GM18951 (cell line): ENCODE measurements around the gene NUP210.

Experiments used
- POLR2A ChIP-seq: IDR thresholded peaks from 4 replicates; pipeline ENCODE4 v1.6.1; 2011; ENCODE audit warnings: mild to moderate bottlenecking; ENCODE audit not compliant: insufficient read length, insufficient read depth; ENCODE audit errors: extremely low read depth
- in situ Hi-C: fragments of 300-500 bp; cut with MboI; formaldehyde crosslinking; loops from one replicate; pipeline ENCODE4 v1.12.0; 2022; ENCODE audit warnings: low sequenced_read_pairs, mixed read lengths, inconsistent platforms; ENCODE audit not compliant: unreplicated experiment

The NUP210 gene

DNA sequence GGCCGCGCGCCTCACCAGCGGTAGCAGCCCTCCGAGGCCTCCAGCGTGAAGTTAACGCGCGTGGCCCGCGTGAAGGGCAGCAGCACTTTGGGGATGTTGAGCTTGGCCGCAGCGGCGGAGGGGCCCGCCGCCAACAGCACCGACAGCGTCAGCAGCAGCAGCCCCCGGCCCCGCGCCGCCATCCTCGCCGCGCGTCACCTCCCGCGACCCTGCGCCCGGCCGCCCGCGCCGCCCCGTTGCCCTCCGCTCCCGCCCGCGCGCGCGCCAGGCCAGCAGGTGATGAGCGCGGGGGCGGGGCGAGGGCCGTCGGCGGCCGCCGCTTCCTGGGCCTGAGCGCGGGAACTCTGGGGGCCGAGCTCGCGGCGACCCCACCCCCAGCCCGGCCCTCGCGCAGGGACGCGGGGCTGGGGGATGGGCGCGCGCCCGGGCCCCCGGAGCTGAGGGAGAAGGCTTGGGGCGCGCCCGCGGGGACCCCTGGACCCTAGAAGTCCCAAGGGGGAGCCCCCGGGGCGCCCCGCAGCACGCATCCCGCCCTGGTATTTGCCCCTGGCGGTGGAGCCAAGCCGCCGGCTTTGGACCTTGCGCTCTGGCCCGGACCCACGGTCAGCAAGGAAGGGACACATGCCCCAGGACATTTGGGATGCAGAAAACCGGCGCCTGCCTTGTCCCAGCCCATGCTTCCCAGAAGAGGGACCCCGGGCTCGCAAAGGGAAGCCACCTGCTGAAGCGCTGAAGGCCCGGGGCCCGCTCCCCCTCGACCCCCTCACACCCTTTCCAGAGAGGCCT is at the start of gene NUP210:
Gene NUP210, minus strand, starts transcription at position 278 of the 786 bp plus-strand sequence. Its CDS starts 96 bp downstream, at position 182.
- in situ Hi-C loops = no loop called here
- peak; percentile 82 for TF ChIP-seq POLR2A

GRCh38 chr3:13466781-13467180 is 46.7 kb upstream of the NUP210 start:
- in situ Hi-C loops = loop anchor here (25.0 kb wide), 1 partner anchor 379 kb away; no protein-coding TSS in a partner anchor

DNA sequence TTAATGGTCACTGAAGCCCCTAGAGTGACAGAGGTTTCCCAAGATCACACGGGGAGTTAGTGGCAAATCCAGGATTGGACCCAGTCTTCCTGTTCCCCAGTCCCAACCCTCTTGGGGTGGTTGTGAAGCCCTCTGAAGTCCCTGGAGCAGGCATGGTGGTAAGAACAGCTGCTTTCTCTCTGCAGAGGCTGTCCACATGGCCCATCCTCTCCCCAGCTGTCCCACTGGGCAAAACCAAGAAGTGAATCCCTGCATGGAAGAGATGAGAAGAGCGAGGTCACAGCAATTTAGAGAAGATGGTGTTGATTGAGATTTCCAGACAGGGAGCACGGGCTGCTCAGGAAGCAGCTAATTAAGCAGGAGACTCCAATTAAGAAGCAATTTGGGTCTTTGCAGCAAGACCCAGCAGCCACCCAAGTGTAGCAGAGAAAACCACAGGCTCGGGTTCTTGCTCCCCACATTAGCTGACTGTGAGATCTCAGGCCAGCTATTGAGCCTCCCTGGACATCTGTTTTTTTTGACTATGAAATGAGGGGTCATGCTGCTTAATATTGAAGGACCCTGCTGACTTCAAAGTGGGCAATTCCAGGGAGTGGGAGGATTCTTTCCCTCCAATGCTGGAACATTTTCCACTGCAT is 45.2 kb upstream of the NUP210 start:
- in situ Hi-C loops = loop anchor here (25.0 kb wide), 1 partner anchor 378 kb away; no protein-coding TSS in a partner anchor
- TF ChIP-seq POLR2A = no peak

More at GRCh38 chr3:13466781-13467180, 46.7 kb upstream of the NUP210 start:
- TF ChIP-seq POLR2A = no peak

GRCh38 chr3:13463618-13464400 is 43.7 kb upstream of the NUP210 start:
- in situ Hi-C loops = loop anchor here (25.0 kb wide), 1 partner anchor 377 kb away; no protein-coding TSS in a partner anchor
- TF ChIP-seq POLR2A = no peak

- in situ Hi-C loops = loop anchor here (25.0 kb wide), 1 partner anchor 376 kb away; no protein-coding TSS in a partner anchor
Observed at GRCh38 chr3:13462822-13463221, 42.7 kb upstream of the NUP210 start.

DNA sequence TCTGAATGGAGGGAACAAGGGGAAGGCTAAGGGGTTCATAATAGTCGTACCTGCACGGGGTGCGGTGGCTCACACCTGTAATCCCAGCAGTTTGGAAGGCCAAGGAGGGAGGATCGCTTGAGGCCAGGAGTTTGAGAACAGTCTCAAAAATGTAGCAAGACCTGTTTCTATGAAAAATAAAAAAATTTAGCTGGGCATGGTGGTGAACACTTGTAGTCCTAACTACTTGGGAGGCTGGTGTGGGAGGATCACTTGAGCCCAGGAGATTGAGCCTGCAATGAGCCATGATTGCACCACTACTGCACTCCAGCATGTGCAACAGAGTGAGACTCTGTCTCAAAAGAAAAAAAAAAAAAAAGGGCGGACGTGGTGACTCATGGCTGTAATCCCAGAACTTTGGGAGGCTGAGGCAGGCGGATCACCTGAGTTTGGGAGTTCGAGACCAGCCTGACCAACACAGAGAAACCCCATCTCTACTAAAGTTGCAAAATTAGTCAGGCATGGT is 42.1 kb upstream of the NUP210 start:
- TF ChIP-seq POLR2A = no peak
- in situ Hi-C loops = loop anchor here (25.0 kb wide), 1 partner anchor 375 kb away; no protein-coding TSS in a partner anchor

More at GRCh38 chr3:13462822-13463221, 42.7 kb upstream of the NUP210 start:
- no peak for TF ChIP-seq POLR2A

DNA sequence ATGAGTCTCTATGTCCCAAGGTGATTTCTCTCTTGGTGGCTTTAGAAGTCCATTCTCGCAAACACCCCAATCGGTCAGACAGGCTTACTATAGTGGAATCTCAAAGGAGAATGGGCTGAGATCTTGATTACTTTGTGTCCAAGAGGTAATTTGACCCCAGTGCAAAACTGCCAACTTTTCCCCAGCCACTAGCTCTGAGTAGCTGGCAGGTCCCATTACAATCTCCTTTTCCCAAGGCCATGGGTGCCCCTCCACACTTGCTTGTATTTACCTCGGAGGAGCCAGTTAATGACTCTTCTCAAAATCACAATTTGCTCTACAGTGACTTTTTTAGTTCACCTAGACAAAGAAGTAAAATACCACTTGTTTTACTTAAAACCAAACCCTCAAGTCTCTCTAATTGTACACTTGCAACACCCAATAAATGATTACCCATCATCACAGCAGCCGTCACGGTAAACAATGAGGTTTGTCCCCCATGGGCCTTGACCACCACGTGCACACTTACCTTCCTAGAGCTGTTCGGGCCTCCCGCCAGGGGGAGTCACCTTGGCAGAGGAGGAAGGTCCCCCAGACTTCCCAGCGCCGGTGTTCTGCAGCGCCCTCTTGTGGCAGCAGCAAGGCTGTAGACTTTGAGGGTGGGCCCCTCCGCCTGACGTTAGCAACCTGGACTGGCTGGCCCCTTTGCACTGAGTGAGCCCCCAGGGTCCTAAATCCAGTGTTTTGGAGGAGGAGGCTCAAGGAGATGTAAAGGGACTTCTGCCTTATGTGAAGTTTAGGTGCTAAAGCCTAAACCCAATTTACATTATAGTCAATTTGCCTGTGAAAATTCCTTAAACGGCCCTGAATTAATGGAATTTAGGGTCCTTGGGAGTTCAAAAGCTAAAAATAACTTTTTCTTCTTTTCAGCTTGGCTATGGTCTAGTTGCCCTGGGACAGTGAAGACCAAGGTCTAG is 41.3 kb upstream of the NUP210 start:
- in situ Hi-C loops = loop anchor here (25.0 kb wide), 1 partner anchor 374 kb away; no protein-coding TSS in a partner anchor
- TF ChIP-seq POLR2A = no peak

DNA sequence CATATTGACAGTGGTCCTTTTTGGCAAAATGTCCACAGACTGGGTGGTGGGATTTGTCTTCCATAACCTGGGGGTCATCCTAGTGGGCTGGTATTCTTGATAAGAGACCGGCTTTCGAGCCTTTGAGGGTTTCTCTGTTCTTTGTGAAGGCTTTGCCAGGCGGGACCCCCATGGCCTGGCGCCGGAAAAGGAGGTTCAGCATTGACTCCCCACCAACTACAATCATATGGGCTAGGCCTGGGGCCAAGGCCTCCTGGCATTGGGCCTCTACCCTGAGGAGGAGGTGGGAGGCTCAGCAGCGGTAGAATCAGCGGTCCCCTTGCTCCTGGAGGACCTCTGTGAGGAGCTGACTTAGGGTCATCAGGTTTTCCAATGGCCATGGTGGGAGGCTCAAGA is 40.2 kb upstream of the NUP210 start:
- in situ Hi-C loops = loop anchor here (25.0 kb wide), 1 partner anchor 373 kb away; no protein-coding TSS in a partner anchor
- TF ChIP-seq POLR2A = no peak

DNA sequence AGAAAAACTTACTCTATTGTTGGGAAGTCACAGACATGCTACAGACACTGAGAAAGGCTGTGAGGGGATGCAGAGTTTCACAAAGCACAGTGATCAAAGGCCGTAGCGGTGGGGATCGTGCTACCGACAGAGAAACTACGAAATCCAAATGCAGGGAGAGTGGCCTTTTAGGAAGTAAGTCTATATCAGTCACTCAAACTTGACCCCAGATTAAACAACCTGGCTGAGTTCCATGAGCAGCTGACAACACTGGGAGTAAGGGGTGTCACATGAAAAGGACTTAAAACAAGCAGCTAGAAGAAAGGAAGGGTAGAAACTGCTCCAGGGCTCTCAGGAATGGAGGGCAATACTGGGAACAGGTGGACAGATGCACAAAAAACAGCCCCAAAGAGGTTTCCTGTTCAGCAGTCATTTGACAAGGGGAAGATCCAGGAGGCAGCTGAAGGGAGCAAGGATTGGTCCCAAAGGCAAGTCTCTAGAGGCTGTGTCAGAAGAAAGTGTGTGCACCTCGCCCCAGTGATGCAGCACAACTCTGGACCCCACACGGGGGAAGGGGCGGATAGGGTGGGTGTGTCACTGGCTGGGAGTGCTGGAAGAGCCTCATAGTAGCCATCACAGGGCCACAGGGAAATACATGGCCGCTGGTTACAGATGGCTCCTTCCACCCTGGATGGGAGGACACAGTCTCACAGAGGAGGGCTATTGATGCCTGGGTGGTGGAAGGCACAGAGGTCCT is 39.7 kb upstream of the NUP210 start:
- no peak for TF ChIP-seq POLR2A
- in situ Hi-C loops = loop anchor here (25.0 kb wide), 1 partner anchor 372 kb away; no protein-coding TSS in a partner anchor

DNA sequence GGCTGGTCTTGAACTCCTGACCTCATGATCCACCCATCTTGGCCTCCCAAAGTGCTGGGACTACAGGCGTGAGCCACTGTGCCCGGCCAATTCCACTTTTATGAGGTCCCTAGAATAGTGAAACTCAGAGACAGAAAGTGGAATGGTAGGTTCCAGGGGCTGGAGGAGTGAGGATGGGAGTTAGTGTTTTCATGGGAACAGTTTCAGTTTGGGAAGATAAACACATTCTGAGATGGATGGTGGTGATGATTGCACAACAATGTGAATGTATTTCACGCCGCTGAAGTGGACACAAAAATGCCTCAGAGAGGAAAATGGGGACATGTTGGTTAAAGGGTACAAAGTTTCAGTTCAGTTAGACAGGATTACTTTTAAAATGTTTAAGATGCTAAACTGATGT is 37.5 kb upstream of the NUP210 start:
- in situ Hi-C loops = loop anchor here (25.0 kb wide), 1 partner anchor 370 kb away; no protein-coding TSS in a partner anchor
- no peak for TF ChIP-seq POLR2A

- in situ Hi-C loops = loop anchor here (25.0 kb wide), 1 partner anchor 368 kb away; no protein-coding TSS in a partner anchor
- TF ChIP-seq POLR2A = no peak
Observed at GRCh38 chr3:13455644-13456043, 35.5 kb upstream of the NUP210 start.
